ENCODE measurements around the gene KIF2C. TPM values are rescaled to one million over a fixed set of nuclear protein-coding genes. Genes with fewer than 3 reads are reported as not detected.

KIF2C gene
- total and polyA plus RNA-seq, 7 experiments from 2014 or later = 0.32 to 69.3 (median 0.82) TPM; not detected in 1

DNA sequence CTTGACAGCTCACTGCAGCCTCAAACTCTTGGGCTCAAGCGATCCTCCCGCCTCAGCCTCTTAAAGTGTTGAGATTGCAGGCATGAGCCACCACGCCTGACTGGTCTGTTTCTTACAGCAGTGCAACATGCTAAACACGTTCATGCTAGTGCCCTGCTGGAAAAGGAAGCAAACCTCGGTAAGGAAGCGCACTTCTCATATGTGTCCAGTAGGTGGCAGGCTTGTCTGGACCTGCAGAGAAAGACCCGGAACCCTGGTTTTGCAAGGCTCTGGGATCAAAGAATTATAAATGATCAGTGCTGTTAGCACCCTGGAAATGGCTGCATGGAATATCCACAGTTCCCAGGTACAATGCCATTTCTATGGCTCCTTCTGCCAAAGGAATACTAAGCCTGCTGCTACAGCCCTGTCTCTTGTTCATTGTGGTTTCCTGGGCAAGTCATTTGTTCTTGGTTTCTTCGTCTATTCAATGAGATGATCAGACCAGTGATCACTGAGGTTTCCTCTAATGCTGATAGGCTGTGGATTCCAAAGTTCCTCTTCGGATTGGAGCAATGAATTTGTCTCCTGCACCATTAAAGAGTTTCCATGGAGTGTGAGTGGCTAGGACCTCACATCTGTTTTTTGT, 24.6 kb upstream of the KIF2C start:
- peak; percentile 46 to 77 (median 69) for DNase-seq
- Mint-ChIP-seq H3K9me3 (no peaks in the 10 kb centered on the region), H3K4me3 (peak overlapping the region; percentile 24 to 72 (median 66)), H3K36me3 (no peaks in the 10 kb centered on the region), H3K27ac (peak overlapping the region; percentile 40 to 85 (median 68)), H3K4me1 (peaks cover 39 to 52% (median 47%) of the 10 kb centered on the region in 7 donors), H3K27me3 (peaks cover 0 to 9% (median 0%) of the 10 kb centered on the region in 5 donors)
- Histone ChIP-seq H3K4me1 (ENCODE audit: control insufficient read depth in 2 of 2, insufficient read depth in 2 of 2, low read length in 2 of 2) (peaks cover 11 to 37% of the 10 kb centered on the region in 2 donors), H3K36me3 (ENCODE audit: control insufficient read depth in 2 of 3, insufficient read depth in 3 of 3, low read length in 3 of 3) (no peaks in the 10 kb centered on the region), H3K27me3 (ENCODE audit: control insufficient read depth in 2 of 2, insufficient read depth in 2 of 2, low read length in 2 of 2) (no peaks in the 10 kb centered on the region), H3K4me3 (ENCODE audit: low read length) (peak overlapping the region; percentile 28), H3K9me3 (ENCODE audit: control insufficient read depth in 2 of 3, low read length in 3 of 3) (no peaks in the 10 kb centered on the region), H3K27ac (ENCODE audit: low read depth, low read length) (peak overlapping the region; percentile 39)
- POLR2A ChIA-PET = interaction anchor here (0.7 to 14.5 kb wide), 4 partner anchors 15 to 95 kb away, joined by 3 to 239 read pairs (median 4); partner anchors contain the start of gene RNU5D-1
- ATAC-seq = peak; percentile 98
- intact Hi-C loops (cut with micrococcal nuclease) = loop anchor here (1.0 to 2.0 kb wide), 7 partner anchors 14 to 776 kb away; partner anchors contain the start of genes ARMH1 (in 1 of the 2), RPS8 (in 1 of the 2), TESK2 (in 1 of the 2) and TMEM53 (in 1 of the 2)
- CTCF ChIA-PET = interaction anchor here (0.7 to 8.9 kb wide), 5 partner anchors 15 to 786 kb away, joined by 3 to 55 read pairs (median 5); partner anchors contain the start of gene RNU5D-1

DNA sequence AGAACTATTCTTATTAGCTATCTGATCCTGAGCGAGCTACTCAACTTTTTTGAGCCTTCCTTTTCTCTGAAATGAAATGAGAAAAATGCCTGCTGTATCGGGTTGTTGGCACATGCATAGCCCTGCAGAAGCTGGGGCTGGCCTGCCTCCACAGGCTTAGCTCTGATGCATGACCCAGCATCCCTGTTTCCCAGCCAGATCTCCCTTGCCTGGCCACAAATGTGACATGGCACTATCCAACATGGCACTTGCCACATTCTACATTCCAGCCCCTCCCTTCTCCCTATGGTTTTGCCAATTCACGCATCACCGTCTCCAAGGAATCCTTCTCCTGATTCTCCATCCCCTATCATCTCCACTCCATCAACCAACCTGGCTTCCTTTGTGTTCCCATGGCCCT, 22.5 kb upstream of the KIF2C start:
- Mint-ChIP-seq H3K4me3 (peak overlapping the region in 5 of 10 donors; percentile 25 to 63 (median 47)), H3K36me3 (peaks cover 0 to 1% (median 0%) of the 10 kb centered on the region in 5 donors), H3K9me3 (peaks cover 0 to 3% (median 0%) of the 10 kb centered on the region in 11 donors), H3K4me1 (peaks cover 55 to 73% (median 65%) of the 10 kb centered on the region in 7 donors), H3K27ac (peak overlapping the region in 7 of 9 donors; percentile 48 to 93 (median 70)), H3K27me3 (no peaks in the 10 kb centered on the region)
- H3K27me3 ChIP-seq (ENCODE audit: control insufficient read depth in 2 of 2, insufficient read depth in 2 of 2, low read length in 2 of 2) = no peaks in the 10 kb centered on the region
- no peak for ATAC-seq
- DNase-seq = no peak
- H3K4me3 ChIP-seq (ENCODE audit: low read length) = no peak overlapping the region
- H3K36me3 ChIP-seq (ENCODE audit: control insufficient read depth in 2 of 3, insufficient read depth in 3 of 3, low read length in 3 of 3) = no peaks in the 10 kb centered on the region
- intact Hi-C loops (cut with micrococcal nuclease) = no loop called here
- H3K9me3 ChIP-seq (ENCODE audit: control insufficient read depth in 2 of 3, low read length in 3 of 3) = no peaks in the 10 kb centered on the region
- no peak overlapping the region for H3K27ac ChIP-seq (ENCODE audit: low read depth, low read length)
- ChIA-PET CTCF (interaction anchor here (0.9 to 8.9 kb wide), 5 partner anchors 10 to 774 kb away, joined by 3 to 55 read pairs (median 4); partner anchors contain the start of gene RNU5D-1), POLR2A (interaction anchor here (1.0 to 14.5 kb wide), 7 partner anchors 13 to 294 kb away, joined by 3 to 239 read pairs (median 4); partner anchors contain the start of genes HECTD3, RNU5D-1 and UROD)
- H3K4me1 ChIP-seq (ENCODE audit: control insufficient read depth in 2 of 2, insufficient read depth in 2 of 2, low read length in 2 of 2) = peaks cover 28 to 55% of the 10 kb centered on the region in 2 donors

DNA sequence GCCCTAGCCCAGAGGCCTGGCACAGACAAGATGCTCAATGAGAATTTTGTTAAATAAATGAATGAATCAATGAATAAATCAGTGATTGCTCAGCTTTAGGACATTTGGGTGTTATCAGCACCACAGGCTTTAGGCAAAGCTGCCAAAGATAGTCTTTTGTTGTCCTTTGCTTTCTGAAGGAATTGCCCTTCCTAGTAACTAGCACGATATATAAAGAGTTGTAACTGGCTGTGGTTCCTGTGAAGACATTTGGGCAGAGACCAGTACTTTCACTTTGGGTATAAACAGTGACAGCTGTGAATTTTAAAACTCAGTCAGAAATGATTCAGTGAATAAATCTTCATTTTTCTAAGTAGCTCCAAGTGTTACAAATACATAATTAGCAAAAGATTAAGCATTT, 22.0 kb upstream of the KIF2C start:
- H3K27me3 ChIP-seq (ENCODE audit: control insufficient read depth in 2 of 2, insufficient read depth in 2 of 2, low read length in 2 of 2) = no peaks in the 10 kb centered on the region
- peak overlapping the region; percentile 24 for H3K27ac ChIP-seq (ENCODE audit: low read depth, low read length)
- ATAC-seq = no peak
- H3K27ac Mint-ChIP-seq = peak overlapping the region in 8 of 9 donors; percentile 39 to 93 (median 63)
- DNase-seq = no peak
- POLR2A ChIA-PET = interaction anchor here (0.8 to 14.5 kb wide), 11 partner anchors 12 to 294 kb away, joined by 3 to 239 read pairs (median 3); partner anchors contain the start of genes ARMH1, HECTD3, PLK3 and RNU5D-1
- H3K4me1 ChIP-seq (ENCODE audit: control insufficient read depth in 2 of 2, insufficient read depth in 2 of 2, low read length in 2 of 2) = peaks cover 28 to 59% of the 10 kb centered on the region in 2 donors
- no peaks in the 10 kb centered on the region for H3K9me3 ChIP-seq (ENCODE audit: control insufficient read depth in 2 of 3, low read length in 3 of 3)
- CTCF ChIA-PET = interaction anchor here (0.9 to 8.9 kb wide), 6 partner anchors 10 to 774 kb away, joined by 3 to 55 read pairs (median 4); partner anchors contain the start of gene RNU5D-1
- H3K4me3 ChIP-seq (ENCODE audit: low read length) = no peak overlapping the region
- peak overlapping the region in 6 of 10 donors; percentile 8 to 56 (median 43) for H3K4me3 Mint-ChIP-seq
- peaks cover 55 to 75% (median 65%) of the 10 kb centered on the region in 7 donors for H3K4me1 Mint-ChIP-seq
- no peaks in the 10 kb centered on the region for H3K36me3 ChIP-seq (ENCODE audit: control insufficient read depth in 2 of 3, insufficient read depth in 3 of 3, low read length in 3 of 3)
- peaks cover 0 to 3% (median 0%) of the 10 kb centered on the region in 11 donors for H3K9me3 Mint-ChIP-seq
- no peaks in the 10 kb centered on the region for H3K27me3 Mint-ChIP-seq
- intact Hi-C loops (cut with micrococcal nuclease) = no loop called here
- H3K36me3 Mint-ChIP-seq = peaks cover 0 to 1% (median 0%) of the 10 kb centered on the region in 5 donors

DNA sequence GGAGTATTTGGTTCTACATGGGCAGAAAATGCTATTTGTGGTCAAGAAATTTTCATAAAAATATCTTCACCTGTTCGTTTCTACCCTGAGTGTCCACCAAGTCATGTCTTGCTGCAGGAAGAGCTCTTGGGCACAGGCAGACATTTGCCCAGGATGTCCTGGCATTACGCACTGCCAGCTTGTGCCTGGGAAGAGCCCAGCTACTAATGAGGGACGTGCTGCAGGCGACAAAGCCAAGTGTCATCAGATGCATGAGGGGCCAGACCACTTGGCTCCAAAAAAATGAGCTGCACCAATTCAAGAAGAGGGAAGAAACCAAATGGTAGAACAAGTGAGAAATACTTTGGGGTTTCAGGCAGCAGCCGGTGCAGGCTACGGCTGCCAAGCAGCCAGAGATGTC, 21.5 kb upstream of the KIF2C start:
- Mint-ChIP-seq H3K27me3 (no peaks in the 10 kb centered on the region), H3K9me3 (peaks cover 0 to 3% (median 0%) of the 10 kb centered on the region in 11 donors), H3K27ac (peak overlapping the region in 7 of 9 donors; percentile 10 to 93 (median 68)), H3K36me3 (peaks cover 0 to 3% (median 0%) of the 10 kb centered on the region in 5 donors), H3K4me3 (peak overlapping the region in 6 of 10 donors; percentile 8 to 56 (median 43)), H3K4me1 (peaks cover 57 to 78% (median 69%) of the 10 kb centered on the region in 7 donors)
- H3K27ac ChIP-seq (ENCODE audit: low read depth, low read length) = peak overlapping the region; percentile 24
- peaks cover 28 to 62% of the 10 kb centered on the region in 2 donors for H3K4me1 ChIP-seq (ENCODE audit: control insufficient read depth in 2 of 2, insufficient read depth in 2 of 2, low read length in 2 of 2)
- intact Hi-C loops (cut with micrococcal nuclease) = no loop called here
- DNase-seq (no peak), ATAC-seq (no peak)
- CTCF ChIA-PET = interaction anchor here (0.6 to 8.9 kb wide), 8 partner anchors 11 to 773 kb away, joined by 3 to 55 read pairs (median 4); partner anchors contain the start of gene RNU5D-1
- no peaks in the 10 kb centered on the region for H3K36me3 ChIP-seq (ENCODE audit: control insufficient read depth in 2 of 3, insufficient read depth in 3 of 3, low read length in 3 of 3)
- no peak overlapping the region for H3K4me3 ChIP-seq (ENCODE audit: low read length)
- POLR2A ChIA-PET = interaction anchor here (0.8 to 14.5 kb wide), 10 partner anchors 12 to 293 kb away, joined by 3 to 239 read pairs (median 3); partner anchors contain the start of genes ARMH1, HECTD3, PLK3 and RNU5D-1
- no peaks in the 10 kb centered on the region for H3K27me3 ChIP-seq (ENCODE audit: control insufficient read depth in 2 of 2, insufficient read depth in 2 of 2, low read length in 2 of 2)
- no peaks in the 10 kb centered on the region for H3K9me3 ChIP-seq (ENCODE audit: control insufficient read depth in 2 of 3, low read length in 3 of 3)

DNA sequence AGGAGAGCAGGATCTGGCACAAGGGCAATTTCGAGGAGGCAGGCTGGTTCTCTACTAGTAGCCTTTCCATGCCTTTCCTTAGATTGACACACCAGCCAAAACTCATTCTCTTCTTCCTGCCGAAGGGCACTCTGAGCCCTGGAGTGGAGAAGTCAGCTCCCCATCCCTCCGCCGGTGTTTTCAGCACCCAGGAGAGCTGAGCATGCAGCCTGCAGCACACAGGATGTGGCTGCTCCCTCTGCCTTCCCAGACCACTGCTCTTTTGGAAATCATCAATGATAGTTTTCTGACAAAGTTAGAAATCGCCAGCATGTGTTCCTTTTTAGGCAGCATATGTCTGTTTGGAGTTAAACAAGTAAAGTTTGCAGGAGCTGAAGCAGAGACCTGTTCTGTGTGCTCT, 20.3 kb upstream of the KIF2C start:
- peaks cover 63 to 88% (median 77%) of the 10 kb centered on the region in 7 donors for H3K4me1 Mint-ChIP-seq
- H3K27ac Mint-ChIP-seq = peak overlapping the region in 7 of 9 donors; percentile 16 to 98 (median 83)
- ATAC-seq (no peak), DNase-seq (peak in 1 of 9 donors; percentile 14)
- no peak overlapping the region for H3K4me3 ChIP-seq (ENCODE audit: low read length)
- peaks cover 0 to 3% (median 0%) of the 10 kb centered on the region in 5 donors for H3K36me3 Mint-ChIP-seq
- ChIA-PET CTCF (interaction anchor here (0.8 to 8.9 kb wide), 2 partner anchors 11 to 13 kb away, joined by 3 to 55 read pairs; partner anchors contain the start of gene RNU5D-1), POLR2A (interaction anchor here (0.6 to 14.5 kb wide), 7 partner anchors 11 to 87 kb away, joined by 3 to 239 read pairs (median 4); partner anchors contain the start of genes RNU5D-1 and RPS8)
- intact Hi-C loops (cut with micrococcal nuclease) = no loop called here
- peak overlapping the region in 7 of 10 donors; percentile 8 to 58 (median 48) for H3K4me3 Mint-ChIP-seq
- peaks cover 0 to 3% (median 0%) of the 10 kb centered on the region in 11 donors for H3K9me3 Mint-ChIP-seq
- H3K27ac ChIP-seq (ENCODE audit: low read depth, low read length) = peak overlapping the region; percentile 44
- no peaks in the 10 kb centered on the region for H3K27me3 Mint-ChIP-seq
- no peaks in the 10 kb centered on the region for H3K36me3 ChIP-seq (ENCODE audit: control insufficient read depth in 2 of 3, insufficient read depth in 3 of 3, low read length in 3 of 3)
- H3K4me1 ChIP-seq (ENCODE audit: control insufficient read depth in 2 of 2, insufficient read depth in 2 of 2, low read length in 2 of 2) = peaks cover 34 to 74% of the 10 kb centered on the region in 2 donors
- no peaks in the 10 kb centered on the region for H3K9me3 ChIP-seq (ENCODE audit: control insufficient read depth in 2 of 3, low read length in 3 of 3)
- no peaks in the 10 kb centered on the region for H3K27me3 ChIP-seq (ENCODE audit: control insufficient read depth in 2 of 2, insufficient read depth in 2 of 2, low read length in 2 of 2)

DNA sequence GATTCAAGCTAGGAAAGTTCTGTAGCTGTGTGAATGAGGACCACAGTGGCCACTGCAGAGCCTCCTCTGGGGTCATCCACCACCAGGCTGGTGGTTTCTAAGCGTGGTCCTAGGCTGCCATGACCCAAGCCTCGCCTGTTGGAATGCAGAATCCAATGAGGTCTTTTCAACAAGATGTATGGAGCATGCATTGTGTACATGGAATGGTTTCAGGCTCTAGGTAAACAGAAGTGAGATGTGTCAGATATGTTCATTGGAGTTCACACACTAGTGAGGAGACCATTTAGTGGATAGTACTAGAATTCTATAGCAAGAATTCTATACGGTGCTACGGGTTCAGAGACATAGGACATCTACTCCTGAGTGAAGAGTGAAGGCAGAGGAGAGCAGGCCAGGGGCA, 19.4 kb upstream of the KIF2C start:
- POLR2A ChIA-PET = interaction anchor here (0.5 to 14.5 kb wide), 6 partner anchors 10 to 88 kb away, joined by 3 to 239 read pairs (median 24); partner anchors contain the start of genes BTBD19, DYNLT4, RNU5D-1 and RPS8
- CTCF ChIA-PET = interaction anchor here (0.6 to 8.9 kb wide), 2 partner anchors 10 to 502 kb away, joined by 3 to 55 read pairs; partner anchors contain the start of gene RNU5D-1
- Mint-ChIP-seq H3K4me3 (peak overlapping the region; percentile 48 to 83 (median 58)), H3K4me1 (peaks cover 61 to 89% (median 76%) of the 10 kb centered on the region in 7 donors), H3K27ac (peak overlapping the region; percentile 30 to 98 (median 95)), H3K9me3 (peaks cover 0 to 4% (median 0%) of the 10 kb centered on the region in 11 donors), H3K27me3 (no peaks in the 10 kb centered on the region), H3K36me3 (peaks cover 0 to 6% (median 0%) of the 10 kb centered on the region in 5 donors)
- Histone ChIP-seq H3K36me3 (ENCODE audit: control insufficient read depth in 2 of 3, insufficient read depth in 3 of 3, low read length in 3 of 3) (no peaks in the 10 kb centered on the region), H3K27ac (ENCODE audit: low read depth, low read length) (no peak overlapping the region), H3K9me3 (ENCODE audit: control insufficient read depth in 2 of 3, low read length in 3 of 3) (no peaks in the 10 kb centered on the region), H3K27me3 (ENCODE audit: control insufficient read depth in 2 of 2, insufficient read depth in 2 of 2, low read length in 2 of 2) (no peaks in the 10 kb centered on the region), H3K4me1 (ENCODE audit: control insufficient read depth in 2 of 2, insufficient read depth in 2 of 2, low read length in 2 of 2) (peaks cover 27 to 75% of the 10 kb centered on the region in 2 donors), H3K4me3 (ENCODE audit: low read length) (no peak overlapping the region)
- intact Hi-C loops (cut with micrococcal nuclease) = loop anchor here in 1 of 2 donors (2.0 to 5.0 kb wide), 2 partner anchors 267 to 621 kb away; partner anchors contain the start of genes EIF2B3, MUTYH and TOE1
- DNase-seq (no peak), ATAC-seq (no peak)
